Smooth muscle cell (in vitro differentiated cells): Measurements from ENCODE around the gene BCKDHB. TPM values are rescaled to one million over a fixed set of nuclear protein-coding genes. Genes with fewer than 3 reads are reported as not detected.

ENCODE experiments used
- DNase-seq: peaks from one replicate; lab custom pipeline; 2025; ENCODE audit not compliant: unreplicated experiment; lab: John Stamatoyannopoulos, UW
- H2AFZ ChIP-seq: fragments of 200-600 bp; sonication (generic); 2 replicates; pipeline ENCODE4 v1.6.0; 2016; ENCODE audit warnings: antibody characterized with exemption, low read depth, mild to moderate bottlenecking
- H3F3A ChIP-seq: fragments of 200-600 bp; sonication (generic); 2 replicates; pipeline ENCODE4 v1.6.0; 2017; ENCODE audit warnings: antibody characterized with exemption, low read depth
- H3K27ac ChIP-seq: fragments of 200-600 bp; sonication (generic); 2 replicates; pipeline ENCODE4 v1.5.1; 2016; ENCODE audit warnings: low read depth, mild to moderate bottlenecking
- H3K27me3 ChIP-seq: fragments of 200-600 bp; sonication (generic); 2 replicates; pipeline ENCODE4 v1.6.1; 2016; ENCODE audit warnings: low read depth, mild to moderate bottlenecking
- H3K36me3 ChIP-seq: fragments of 200-600 bp; sonication (generic); 2 replicates; pipeline ENCODE4 v1.5.1; 2016; ENCODE audit warnings: low read depth
- H3K4me1 ChIP-seq: fragments of 200-600 bp; sonication (generic); 2 replicates; pipeline ENCODE4 v1.5.1; 2016; ENCODE audit warnings: low read depth
- H3K4me2 ChIP-seq: fragments of 200-600 bp; sonication (generic); 2 replicates; pipeline ENCODE4 v1.6.0; 2016; ENCODE audit warnings: mild to moderate bottlenecking
- H3K4me3 ChIP-seq: fragments of 200-600 bp; sonication (generic); 2 replicates; pipeline ENCODE4 v1.5.1; 2016; ENCODE audit warnings: mild to moderate bottlenecking
- H3K79me2 ChIP-seq: fragments of 200-600 bp; sonication (generic); 2 replicates; pipeline ENCODE4 v1.6.0; 2016; ENCODE audit warnings: low read depth, mild to moderate bottlenecking
- H3K9ac ChIP-seq: fragments of 200-600 bp; sonication (generic); 2 replicates; pipeline ENCODE4 v1.6.0; 2016; ENCODE audit warnings: low read depth
- H3K9me3 ChIP-seq: fragments of 200-600 bp; sonication (generic); replicated peaks from 2 replicates; pipeline ENCODE4 v1.5.1; 2016; ENCODE audit warnings: low read depth
- H4K20me1 ChIP-seq: fragments of 200-600 bp; sonication (generic); 2 replicates; pipeline ENCODE4 v1.6.0; 2016; ENCODE audit warnings: low read depth
- CTCF ChIP-seq: fragments of 200-600 bp; sonication (generic); IDR thresholded peaks from 2 replicates; pipeline ENCODE4 v1.5.1; 2017; ENCODE audit warnings: borderline replicate concordance, mild to moderate bottlenecking, antibody characterized with exemption; ENCODE audit not compliant: insufficient read depth, poor library complexity, severe bottlenecking
- WGBS: methylation state at CpG from one replicate; pipeline ENCODE4 v1.1.7; 2016; ENCODE audit warnings: low lambda C conversion rate; 5-methylcytosine and 5-hydroxymethylcytosine counted together
- polyA plus RNA-seq: library from polyadenylated mRNA; unstranded; fragments of >200 nt; fragmentation: Nextera tagmentation; extraction: Ambion mirVana; gene quantifications from 2 replicates; pipeline ENCODE4 v1.2.1, GENCODE V29; 2016
- total RNA-seq: library from RNA; depleted of rRNA; stranded (reverse); fragments of >200 nt; gene quantifications from 2 replicates; pipeline ENCODE4 v1.2.3, GENCODE V29; 2014

Gene BCKDHB
- total and polyA plus RNA-seq, 2 experiments from 2014 or later: 10.2 to 19.7 TPM

GRCh38 chr6:80380566-80380965 is 274.1 kb downstream of the BCKDHB start:
- WGBS: 92% methylated on average over 1 of the region's 1 CpG
- no peak overlapping the region for H3K4me2 ChIP-seq
- H4K20me1 ChIP-seq: no peaks in the 10 kb centered on the region
- H3K4me1 ChIP-seq: no peaks in the 10 kb centered on the region
- no peak for DNase-seq
- H2AFZ ChIP-seq: no peak overlapping the region
- no peak overlapping the region for H3K27ac ChIP-seq
- H3K4me3 ChIP-seq: no peak overlapping the region
- H3F3A ChIP-seq: no peaks in the 10 kb centered on the region
- no peaks in the 10 kb centered on the region for H3K9me3 ChIP-seq
- H3K79me2 ChIP-seq: no peaks in the 10 kb centered on the region
- H3K27me3 ChIP-seq: no peaks in the 10 kb centered on the region
- TF ChIP-seq CTCF: no peak
- H3K36me3 ChIP-seq: no peaks in the 10 kb centered on the region
- H3K9ac ChIP-seq: no peak overlapping the region

GRCh38 chr6:80382811-80383210 is 276.3 kb downstream of the BCKDHB start:
- no peak overlapping the region for H3K9ac ChIP-seq
- no peak for DNase-seq
- H3K4me3 ChIP-seq: no peak overlapping the region
- H3K79me2 ChIP-seq: no peaks in the 10 kb centered on the region
- no peak overlapping the region for H3K4me2 ChIP-seq
- TF ChIP-seq CTCF: no peak
- H3K27ac ChIP-seq: no peak overlapping the region
- no peak overlapping the region for H2AFZ ChIP-seq
- H3K9me3 ChIP-seq: no peaks in the 10 kb centered on the region
- no peaks in the 10 kb centered on the region for H3K4me1 ChIP-seq
- no peaks in the 10 kb centered on the region for H3K36me3 ChIP-seq
- 72% methylated on average over 2 of the region's 2 CpGs for WGBS
- H3F3A ChIP-seq: no peaks in the 10 kb centered on the region
- H4K20me1 ChIP-seq: no peaks in the 10 kb centered on the region
- H3K27me3 ChIP-seq: no peaks in the 10 kb centered on the region

GRCh38 chr6:80388507-80388906 is 282.0 kb downstream of the BCKDHB start:
- H4K20me1 ChIP-seq: no peaks in the 10 kb centered on the region
- no peak overlapping the region for H3K9ac ChIP-seq
- TF ChIP-seq CTCF: no peak
- no peak overlapping the region for H3K4me2 ChIP-seq
- H3K27ac ChIP-seq: no peak overlapping the region
- H3F3A ChIP-seq: no peaks in the 10 kb centered on the region
- DNase-seq: no peak
- no peak overlapping the region for H3K4me3 ChIP-seq
- H3K27me3 ChIP-seq: no peaks in the 10 kb centered on the region
- no peaks in the 10 kb centered on the region for H3K79me2 ChIP-seq
- no peaks in the 10 kb centered on the region for H3K36me3 ChIP-seq
- no peaks in the 10 kb centered on the region for H3K4me1 ChIP-seq
- no peak overlapping the region for H2AFZ ChIP-seq
- 86% methylated on average over 3 of the region's 3 CpGs for WGBS
- no peaks in the 10 kb centered on the region for H3K9me3 ChIP-seq

Other genes with a start within 250 kb of the BCKDHB start
- 16.4 and 19.3 TPM in 2 replicates for gene ELOVL4, start 159.1 kb upstream of the BCKDHB start, total RNA-seq
- 8.4 and 12.2 TPM in 2 replicates for gene ELOVL4, start 159.1 kb upstream of the BCKDHB start, polyA plus RNA-seq
- 15.3 and 17.1 TPM in 2 replicates for gene TTK, start 102.0 kb upstream of the BCKDHB start, total RNA-seq
- 3.9 and 4.9 TPM in 2 replicates for gene TTK, start 102.0 kb upstream of the BCKDHB start, polyA plus RNA-seq